ENCODE data around the gene NBAS. TPM values are rescaled to one million over a fixed set of nuclear protein-coding genes. Genes with fewer than 3 reads are reported as not detected.

The NBAS gene
- total RNA-seq, 4 donors from 2014 or later: 22.8 to 32.0 (median 23.7) TPM

DNA sequence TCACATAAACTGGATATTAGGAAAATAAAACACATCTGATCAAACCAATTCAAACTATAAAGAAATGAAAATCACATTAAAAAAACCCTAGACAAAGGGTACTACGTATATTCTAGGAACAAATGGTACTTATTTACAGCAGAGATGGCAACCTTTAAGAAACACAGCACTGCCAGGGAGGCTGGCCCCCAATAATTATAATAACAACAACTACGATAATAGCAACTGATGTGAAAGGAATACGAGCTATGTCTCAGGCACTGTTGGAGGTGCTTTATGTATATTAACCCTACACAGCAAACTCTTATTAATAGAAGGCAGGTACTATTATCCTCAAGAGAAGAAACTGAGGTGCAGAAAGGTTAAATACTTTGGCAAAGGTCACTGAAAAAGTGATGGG lies 193.9 kb downstream of the NBAS start:
- no peaks in the 10 kb centered on the region for H3K4me1 ChIP-seq
- TF ChIP-seq POLR2A (IDR thresholded peaks at IDR 0.05): no peak
- no peak for TF ChIP-seq CTCF (IDR thresholded peaks at IDR 0.05)
- no peak overlapping the region for H3K27ac ChIP-seq
- WGBS, 2 donors: 91 to 92% methylated on average over 3 of the region's 3 CpGs
- intact Hi-C loops (cut with DNase I): no loop called here
- H3K9me3 ChIP-seq: no peaks in the 10 kb centered on the region
- no peaks in the 10 kb centered on the region for H3K27me3 ChIP-seq
- DNase-seq: no peak
- peaks cover 0 to 41% (median 0%) of the 10 kb centered on the region in 3 donors for H3K36me3 ChIP-seq
- no peak overlapping the region for H3K4me3 ChIP-seq

GRCh38 chr2:15365411-15365810 lies 195.7 kb downstream of the NBAS start:
- Histone ChIP-seq H3K36me3 (peaks cover 0 to 32% (median 0%) of the 10 kb centered on the region in 3 donors), H3K27ac (no peak overlapping the region), H3K4me3 (no peak overlapping the region), H3K9me3 (no peaks in the 10 kb centered on the region), H3K4me1 (no peaks in the 10 kb centered on the region), H3K27me3 (no peaks in the 10 kb centered on the region)
- 56 to 79% methylated on average over 2 of the region's 2 CpGs for WGBS, 2 donors
- no peak for DNase-seq
- intact Hi-C loops (cut with DNase I): no loop called here
- TF ChIP-seq CTCF (IDR thresholded peaks at IDR 0.05) (no peak), POLR2A (IDR thresholded peaks at IDR 0.05) (no peak)

GRCh38 chr2:15364561-15364960 lies 196.6 kb downstream of the NBAS start:
- Histone ChIP-seq H3K9me3 (no peaks in the 10 kb centered on the region), H3K27me3 (no peaks in the 10 kb centered on the region), H3K4me3 (no peak overlapping the region), H3K36me3 (peaks cover 0 to 30% (median 0%) of the 10 kb centered on the region in 3 donors), H3K27ac (no peak overlapping the region), H3K4me1 (no peaks in the 10 kb centered on the region)
- TF ChIP-seq CTCF (IDR thresholded peaks at IDR 0.05): no peak
- TF ChIP-seq POLR2A (IDR thresholded peaks at IDR 0.05): no peak
- intact Hi-C loops (cut with DNase I): no loop called here
- 82 to 86% methylated on average over 2 of the region's 2 CpGs for WGBS, 2 donors
- no peak for DNase-seq

GRCh38 chr2:15363734-15364133 lies 197.4 kb downstream of the NBAS start:
- no peak overlapping the region for H3K4me3 ChIP-seq
- no peaks in the 10 kb centered on the region for H3K27me3 ChIP-seq
- WGBS, 2 donors: 89 to 91% methylated on average over 3 of the region's 3 CpGs

GRCh38 chr2:15363142-15363541 lies 198.0 kb downstream of the NBAS start:
- Histone ChIP-seq H3K4me3 (no peak overlapping the region), H3K27ac (no peak overlapping the region), H3K36me3 (peaks cover 0 to 34% (median under 1%) of the 10 kb centered on the region in 3 donors), H3K27me3 (no peaks in the 10 kb centered on the region), H3K9me3 (no peaks in the 10 kb centered on the region), H3K4me1 (no peaks in the 10 kb centered on the region)
- no peak for DNase-seq
- TF ChIP-seq CTCF (IDR thresholded peaks at IDR 0.05) (no peak), POLR2A (IDR thresholded peaks at IDR 0.05) (no peak)
- intact Hi-C loops (cut with DNase I): no loop called here

More at GRCh38 chr2:15363734-15364133, 197.4 kb downstream of the NBAS start:
- TF ChIP-seq CTCF (IDR thresholded peaks at IDR 0.05) (no peak), POLR2A (IDR thresholded peaks at IDR 0.05) (no peak)
- Histone ChIP-seq H3K27ac (no peak overlapping the region), H3K36me3 (peaks cover 0 to 30% (median 0%) of the 10 kb centered on the region in 3 donors), H3K9me3 (no peaks in the 10 kb centered on the region), H3K4me1 (no peaks in the 10 kb centered on the region)
- no peak for DNase-seq
- intact Hi-C loops (cut with DNase I): no loop called here

Data from esophagus squamous epithelium (tissue), 5 donors.